Glomerular visceral epithelial cell (primary cell): ENCODE data around the gene HCN2.

Source experiments
- DNase-seq: peaks from one replicate; pipeline ENCODE4 v3.0.0-alpha.2; 2016; ENCODE audit errors: extremely low spot score

Gene HCN2

DNA sequence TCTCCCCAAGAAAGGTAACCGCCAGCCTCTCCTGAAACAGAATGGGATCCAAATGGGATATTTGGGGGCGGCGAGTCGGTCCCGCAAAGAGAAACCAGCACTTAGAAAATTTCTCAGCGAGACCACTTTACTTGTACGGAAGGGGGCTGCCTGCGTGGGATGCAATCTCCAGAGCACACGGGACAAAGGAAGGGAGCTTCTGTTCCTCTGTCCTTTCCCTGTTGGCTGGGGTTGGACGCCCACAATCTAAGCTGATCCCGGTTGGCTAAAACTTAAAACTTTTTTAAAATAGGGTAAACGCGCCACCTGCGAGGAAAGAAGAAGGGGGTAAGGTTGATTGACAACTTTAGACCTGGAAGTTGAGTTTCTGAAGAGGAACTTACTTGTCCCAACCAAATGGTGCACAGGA, 18.1 kb upstream of the HCN2 start:
- DNase-seq: peak; percentile 58

DNA sequence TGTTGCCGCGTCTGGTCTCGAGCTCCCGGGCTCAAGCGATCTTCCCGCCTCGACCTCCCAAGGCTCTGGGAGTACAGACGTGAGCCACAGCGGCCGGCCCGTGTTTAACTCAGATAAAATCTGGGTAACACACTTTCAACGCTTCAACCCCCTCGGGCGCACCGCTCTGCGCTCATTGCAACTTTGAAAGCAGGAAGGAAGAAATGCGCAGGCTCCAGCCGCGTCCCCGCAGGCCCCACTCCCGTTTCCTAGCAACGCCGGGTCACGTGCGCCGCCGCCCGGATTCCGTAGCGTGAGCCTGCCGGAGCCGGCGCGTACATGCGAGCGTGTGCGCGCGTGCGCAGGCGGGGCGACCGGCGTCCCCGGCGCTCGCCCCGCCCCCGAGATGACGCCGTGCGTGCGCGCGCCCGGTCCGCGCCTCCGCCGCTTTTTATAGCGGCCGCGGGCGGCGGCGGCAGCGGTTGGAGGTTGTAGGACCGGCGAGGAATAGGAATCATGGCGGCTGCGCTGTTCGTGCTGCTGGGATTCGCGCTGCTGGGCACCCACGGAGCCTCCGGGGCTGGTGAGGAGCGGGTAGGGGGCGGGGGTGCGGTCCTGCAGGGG, 17.4 kb upstream of the HCN2 start, which contains the start of gene BSG:
Gene BSG (plus strand): TSS at position 457 of the 603 bp plus-strand sequence. CDS start 39 bp downstream, at position 496.
- DNase-seq: peak; percentile 99

DNA sequence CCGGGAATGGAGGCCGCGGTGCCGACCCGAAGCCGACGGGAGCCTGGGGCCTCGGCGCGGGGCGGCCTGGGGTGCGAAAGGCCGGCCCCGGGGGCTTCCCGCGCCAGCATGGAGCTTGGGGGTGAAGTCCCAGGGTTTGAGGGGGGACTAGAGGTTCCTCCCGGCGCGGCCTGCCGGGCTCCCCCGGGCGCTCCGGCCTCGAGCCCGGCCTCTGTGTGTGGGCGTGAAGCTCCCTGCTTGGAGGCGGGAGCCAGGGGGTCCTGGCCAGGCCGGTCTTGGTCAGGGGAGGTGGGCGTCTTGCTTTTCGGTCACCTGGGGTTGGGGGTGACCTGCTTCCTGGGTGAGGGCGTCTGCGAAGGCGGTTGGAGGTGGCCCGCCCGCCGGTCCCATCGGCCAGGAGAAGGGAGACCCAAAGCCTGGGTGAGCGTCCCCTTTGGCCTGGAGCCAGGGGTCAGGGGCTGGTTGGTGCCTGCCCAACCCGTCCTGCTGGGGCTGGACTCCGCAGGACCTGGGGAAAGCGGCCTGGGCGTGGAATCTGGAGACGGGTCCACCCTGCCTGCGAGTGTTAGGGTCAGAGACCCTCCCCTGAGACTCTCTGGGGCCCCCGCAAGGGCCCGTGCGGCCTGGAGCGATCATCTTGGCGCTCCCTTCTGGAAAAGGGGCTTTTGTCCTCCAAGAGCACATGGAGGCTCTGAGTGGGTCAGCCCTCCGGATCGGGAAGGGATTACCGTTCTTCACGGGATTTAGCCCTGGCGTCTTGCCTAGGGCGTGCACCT, 16.8 kb upstream of the HCN2 start:
- DNase-seq: peak; percentile 64

- no peak for DNase-seq
Observed at GRCh38 chr19:573519-573825, 16.2 kb upstream of the HCN2 start.

DNA sequence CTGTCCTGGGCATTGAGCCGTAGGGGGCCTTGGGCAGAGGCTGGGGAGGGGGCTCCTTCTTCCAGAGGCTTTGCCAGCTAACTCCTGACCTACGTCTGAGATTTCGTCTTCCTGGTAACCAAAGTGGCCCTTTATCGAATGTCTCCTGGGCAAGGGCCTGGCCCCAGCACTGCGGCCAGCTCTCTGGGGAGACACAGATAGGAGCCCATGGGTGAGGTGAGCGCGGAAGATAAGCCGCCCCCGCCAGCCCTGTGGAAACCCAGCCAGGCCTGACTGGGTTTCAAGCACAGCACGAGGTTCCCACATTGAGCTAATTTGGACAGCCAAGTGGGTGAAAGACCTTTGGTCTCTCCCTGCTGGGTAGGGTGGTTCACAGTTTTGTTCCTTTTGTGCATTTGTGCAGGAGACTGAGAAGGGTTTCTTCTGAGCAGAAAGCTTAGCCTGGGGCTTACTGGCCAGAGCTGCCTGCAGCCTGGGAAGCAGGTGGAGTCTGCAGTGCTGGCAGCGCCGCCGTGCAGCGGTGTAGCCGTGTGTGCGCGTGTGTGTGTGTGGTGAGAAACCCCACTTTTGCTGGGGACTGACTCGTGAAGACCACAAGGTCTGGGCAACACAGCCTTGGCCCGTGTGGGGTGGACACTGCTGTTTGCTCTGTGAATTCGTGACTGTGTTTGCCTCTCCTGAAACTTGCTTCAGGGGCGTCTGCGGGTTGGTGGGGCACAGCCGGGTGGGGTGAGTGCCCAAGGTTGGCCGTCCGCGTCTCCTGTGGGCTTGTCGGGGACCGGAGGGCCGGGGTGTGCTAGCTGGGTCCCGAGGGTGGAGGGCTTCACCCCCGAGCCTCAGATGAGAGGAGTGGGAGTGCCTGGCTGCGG, 14.8 kb upstream of the HCN2 start:
- peak; percentile 61 for DNase-seq

- DNase-seq: peak; percentile 77
Observed at GRCh38 chr19:575527-576506, 13.9 kb upstream of the HCN2 start.

GRCh38 chr19:576768-577438, 12.8 kb upstream of the HCN2 start:
- no peak for DNase-seq

DNA sequence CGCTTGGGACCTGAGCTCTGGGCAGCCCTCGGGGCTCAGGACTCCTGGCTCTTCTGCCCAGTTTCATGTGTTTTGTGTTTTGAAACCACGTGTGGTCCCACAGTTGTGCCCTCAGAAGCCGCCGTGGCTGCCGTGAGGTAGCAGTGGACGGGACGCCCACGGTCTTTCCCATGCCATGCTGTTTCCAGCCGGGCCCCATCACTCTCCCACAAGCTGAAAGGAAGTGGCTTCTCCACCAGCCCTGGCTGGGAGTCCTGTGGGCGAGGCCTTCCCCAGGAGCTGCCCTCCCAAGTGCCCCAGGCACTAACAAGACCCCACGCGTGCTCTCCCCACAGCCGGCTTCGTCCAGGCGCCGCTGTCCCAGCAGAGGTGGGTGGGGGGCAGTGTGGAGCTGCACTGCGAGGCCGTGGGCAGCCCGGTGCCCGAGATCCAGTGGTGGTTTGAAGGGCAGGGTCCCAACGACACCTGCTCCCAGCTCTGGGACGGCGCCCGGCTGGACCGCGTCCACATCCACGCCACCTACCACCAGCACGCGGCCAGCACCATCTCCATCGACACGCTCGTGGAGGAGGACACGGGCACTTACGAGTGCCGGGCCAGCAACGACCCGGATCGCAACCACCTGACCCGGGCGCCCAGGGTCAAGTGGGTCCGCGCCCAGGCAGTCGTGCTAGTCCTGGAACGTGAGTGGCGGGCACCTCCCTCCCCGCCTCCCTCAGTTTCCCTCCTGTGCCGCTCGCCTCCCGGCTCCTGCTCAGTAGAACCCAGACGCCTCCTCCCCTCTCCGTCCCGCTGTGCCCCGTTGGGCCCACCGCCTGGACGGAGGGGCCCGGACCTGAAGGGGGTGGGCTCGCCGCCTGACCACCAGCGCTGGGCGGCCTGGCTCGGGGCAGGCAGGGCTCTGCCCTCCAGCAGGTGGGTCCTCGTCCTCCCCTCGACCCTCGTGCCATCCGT, 12.0 kb upstream of the HCN2 start:
- DNase-seq: no peak

DNA sequence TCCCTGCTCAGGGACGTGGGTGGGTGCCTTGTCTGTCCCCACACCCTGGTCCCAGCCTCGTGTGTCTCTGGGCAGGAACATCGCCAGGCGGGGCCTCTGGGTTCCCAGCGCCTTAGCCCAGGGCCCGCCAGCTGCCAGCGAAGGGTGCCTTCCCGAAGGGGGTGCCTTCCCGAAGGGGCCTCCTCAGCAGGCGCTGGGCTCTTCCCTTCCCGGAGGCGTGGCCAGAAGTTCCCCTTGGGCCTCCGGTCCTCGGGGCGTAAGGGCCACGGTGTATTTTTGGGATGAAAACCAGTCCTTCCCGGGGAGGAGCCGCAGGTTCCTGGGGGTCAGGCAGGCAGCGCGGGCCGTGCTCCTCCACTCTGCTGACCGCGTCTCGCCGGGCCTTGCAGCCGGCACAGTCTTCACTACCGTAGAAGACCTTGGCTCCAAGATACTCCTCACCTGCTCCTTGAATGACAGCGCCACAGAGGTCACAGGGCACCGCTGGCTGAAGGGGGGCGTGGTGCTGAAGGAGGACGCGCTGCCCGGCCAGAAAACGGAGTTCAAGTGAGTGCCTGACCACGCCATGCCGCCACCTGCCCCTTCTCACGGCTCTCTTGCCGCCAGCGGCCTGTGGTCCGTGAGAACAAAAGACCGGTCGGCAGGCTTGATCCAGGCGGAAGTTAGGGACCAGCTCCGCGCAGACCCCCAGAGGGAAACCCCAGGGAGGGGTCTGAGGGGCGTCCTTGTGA, 10.4 kb upstream of the HCN2 start:
- DNase-seq: no peak

DNA sequence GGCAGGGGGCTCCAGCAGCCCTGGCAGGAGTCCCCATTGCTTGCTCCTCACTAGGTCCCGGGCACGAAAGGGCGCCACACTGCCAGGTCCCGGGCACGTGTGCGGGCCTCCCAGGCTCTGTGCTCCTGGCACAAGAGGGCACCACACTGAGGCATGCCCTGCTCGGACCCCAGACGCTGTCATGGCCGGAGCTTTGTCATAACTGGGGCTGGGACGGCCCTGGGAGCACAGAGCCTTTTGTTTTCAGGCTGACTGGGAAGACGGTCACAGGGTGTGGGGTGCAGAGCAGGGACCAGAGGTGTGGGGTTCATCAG, 9.9 kb upstream of the HCN2 start:
- no peak for DNase-seq

DNA sequence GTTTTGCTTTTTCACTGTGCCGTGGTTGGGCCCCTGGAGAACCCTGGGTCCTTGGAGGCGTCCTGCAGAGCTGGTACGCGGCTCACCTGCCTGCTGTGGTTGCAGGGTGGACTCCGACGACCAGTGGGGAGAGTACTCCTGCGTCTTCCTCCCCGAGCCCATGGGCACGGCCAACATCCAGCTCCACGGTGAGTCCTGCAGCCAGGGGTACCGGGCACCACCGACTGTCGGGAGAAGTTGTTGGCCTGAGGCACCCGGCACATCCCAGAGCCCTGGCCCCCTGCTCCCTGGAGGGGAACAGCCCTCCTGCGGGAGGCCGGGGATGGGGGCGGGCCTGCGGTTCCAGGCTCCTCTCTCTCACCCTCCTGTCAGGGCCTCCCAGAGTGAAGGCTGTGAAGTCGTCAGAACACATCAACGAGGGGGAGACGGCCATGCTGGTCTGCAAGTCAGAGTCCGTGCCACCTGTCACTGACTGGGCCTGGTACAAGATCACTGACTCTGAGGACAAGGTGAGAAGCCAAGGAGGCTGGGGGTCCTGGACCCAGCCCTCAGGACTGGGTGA, 9.3 kb upstream of the HCN2 start:
- DNase-seq: no peak

- peak; percentile 44 for DNase-seq
Observed at GRCh38 chr19:581399-582111, 8.1 kb upstream of the HCN2 start.

GRCh38 chr19:582497-583197, 7.0 kb upstream of the HCN2 start:
- peak; percentile 70 for DNase-seq

DNA sequence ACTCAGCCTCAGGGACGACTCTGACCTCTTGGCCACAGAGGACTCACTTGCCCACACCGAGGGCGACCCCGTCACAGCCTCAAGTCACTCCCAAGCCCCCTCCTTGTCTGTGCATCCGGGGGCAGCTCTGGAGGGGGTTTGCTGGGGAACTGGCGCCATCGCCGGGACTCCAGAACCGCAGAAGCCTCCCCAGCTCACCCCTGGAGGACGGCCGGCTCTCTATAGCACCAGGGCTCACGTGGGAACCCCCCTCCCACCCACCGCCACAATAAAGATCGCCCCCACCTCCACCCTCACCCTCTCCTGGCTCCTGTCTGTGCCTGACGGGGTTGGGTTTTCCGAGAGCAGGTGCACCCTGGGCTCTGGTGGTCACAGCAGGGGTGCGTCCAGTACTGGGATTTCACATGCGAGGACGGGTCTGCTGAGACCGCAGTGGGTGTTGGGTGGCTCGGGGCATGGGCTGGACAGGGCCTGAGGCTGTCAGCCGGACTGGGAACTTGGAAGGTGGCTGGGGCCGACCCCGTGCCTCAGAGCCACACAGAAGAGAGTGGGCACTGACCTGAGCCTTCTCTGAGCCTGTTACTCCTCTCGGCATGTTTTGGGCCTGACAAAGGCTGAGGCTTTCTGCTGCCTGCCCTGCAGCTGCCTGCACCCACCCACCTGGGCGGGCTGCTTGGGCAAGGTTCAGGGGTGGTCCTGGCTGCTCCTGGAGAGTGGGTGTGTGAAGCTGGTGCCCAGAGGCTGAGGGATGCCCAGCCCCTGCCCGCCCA, 6.3 kb upstream of the HCN2 start:
- DNase-seq: no peak

- DNase-seq: no peak
Observed at GRCh38 chr19:583968-584239, 5.8 kb upstream of the HCN2 start.

- DNase-seq: peak; percentile 59
Observed at GRCh38 chr19:584240-585001, 5.3 kb upstream of the HCN2 start.
